HG02763 (cell line): ENCODE measurements around the gene GALNT18.

Source experiments
- ATAC-seq: cut with Tn5 transposase; IDR thresholded peaks from one replicate; pipeline ENCODE4 v1.9.1; 2021; ENCODE audit warnings: mild to moderate bottlenecking, moderate library complexity; ENCODE audit not compliant: unreplicated experiment

GALNT18 gene

DNA sequence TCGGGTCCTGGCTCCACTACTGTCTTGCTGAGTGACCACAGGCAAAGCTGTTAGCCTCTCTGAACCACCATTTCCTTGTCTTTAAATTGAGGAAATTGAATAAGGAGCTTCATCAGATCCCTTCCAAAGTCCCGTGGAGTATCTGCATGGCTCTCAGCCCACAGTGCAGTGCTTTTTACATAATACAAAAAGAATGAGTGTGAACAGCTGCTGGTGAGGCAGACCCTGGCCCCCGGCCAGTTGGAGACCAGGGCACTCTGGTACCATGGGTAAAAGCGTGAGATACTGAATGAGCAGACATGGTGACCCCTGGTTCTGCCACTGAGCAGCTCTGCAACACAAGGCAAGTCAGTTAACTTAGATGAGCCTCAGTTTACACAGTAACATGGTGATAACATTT, 86.8 kb downstream of the GALNT18 start:
- ATAC-seq, result no peak

DNA sequence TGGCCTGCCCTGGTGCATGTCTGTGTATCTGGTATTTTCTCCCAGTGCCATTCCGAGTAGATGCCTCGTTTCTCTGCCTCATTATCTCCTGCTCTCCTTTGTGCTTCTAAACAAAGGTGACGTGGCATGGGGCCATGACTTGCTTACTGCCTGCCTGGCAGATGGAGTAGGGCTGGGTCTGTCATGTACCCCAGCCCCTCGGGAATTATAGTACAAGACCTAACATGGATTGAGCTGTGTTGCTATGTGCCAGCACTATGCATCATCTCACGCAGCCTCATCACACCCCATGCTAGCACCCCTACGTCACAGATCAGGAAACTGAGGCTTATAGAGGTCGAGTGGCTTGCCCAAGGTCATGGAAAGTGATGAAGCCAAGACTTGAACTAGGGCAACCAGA, 88.1 kb downstream of the GALNT18 start:
- ATAC-seq, result no peak

GRCh38 chr11:11533057-11533456, 88.7 kb downstream of the GALNT18 start:
- no peak for ATAC-seq

- no peak for ATAC-seq
These were observed 89.2 kb downstream of the GALNT18 start for GRCh38 chr11:11532574-11532973.

DNA sequence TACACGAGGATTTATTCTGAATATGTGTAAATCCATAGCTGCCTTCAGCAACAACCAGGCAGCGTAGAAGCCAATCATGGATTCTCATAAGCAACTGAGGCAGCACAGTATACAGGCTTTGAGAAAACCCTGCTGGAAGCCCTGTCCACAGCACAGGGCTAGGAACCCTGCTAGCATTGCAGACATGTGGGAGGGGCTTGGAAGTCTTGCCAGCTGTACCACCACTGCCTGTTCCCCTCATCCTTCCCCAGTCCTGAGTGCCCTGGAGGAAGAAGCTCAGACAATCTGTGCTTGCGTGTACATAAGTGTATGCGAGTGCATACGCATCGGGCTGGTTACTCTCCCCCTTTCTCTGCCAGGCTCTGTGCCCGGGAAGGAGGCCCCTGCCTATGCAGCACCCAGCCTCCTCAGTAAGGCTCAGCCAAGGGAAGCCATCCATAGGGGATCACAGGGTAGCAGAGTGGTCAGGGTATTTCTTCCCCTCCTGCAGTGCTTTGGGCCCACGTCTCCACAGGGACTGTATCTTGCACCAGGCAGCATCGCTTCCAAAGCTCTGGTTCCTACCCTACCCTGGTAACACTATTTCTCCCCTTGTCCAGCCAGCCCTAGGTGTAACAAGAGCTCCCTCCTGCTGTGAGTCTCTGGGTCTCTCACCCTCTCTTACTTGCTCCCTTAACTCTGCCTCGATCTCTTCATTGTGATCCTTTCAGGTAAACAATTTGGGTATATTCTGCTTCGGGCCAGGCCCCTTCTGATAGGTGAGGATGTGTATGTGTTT, 90.5 kb downstream of the GALNT18 start:
- no peak for ATAC-seq

DNA sequence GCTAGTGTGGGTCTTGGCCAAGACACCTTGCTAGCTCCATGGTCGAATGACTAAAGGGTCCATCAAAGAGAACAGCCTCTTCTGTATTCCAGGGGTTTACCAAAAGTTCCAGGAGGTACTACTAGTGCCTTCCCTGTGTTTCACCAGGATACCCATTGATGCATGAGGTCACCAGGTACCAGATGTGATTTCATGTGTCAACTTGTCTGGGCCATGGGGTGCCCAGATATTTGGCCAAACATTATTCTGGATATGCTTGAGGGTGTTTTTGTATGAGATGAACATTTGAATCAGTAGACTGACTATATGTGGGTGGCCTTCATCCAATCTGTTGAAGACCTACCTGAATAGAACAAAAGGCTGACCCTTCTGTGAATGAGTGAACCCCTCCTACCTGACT, 92.8 kb downstream of the GALNT18 start:
- no peak for ATAC-seq

GRCh38 chr11:11525283-11525682, 96.5 kb downstream of the GALNT18 start:
- ATAC-seq, result no peak

DNA sequence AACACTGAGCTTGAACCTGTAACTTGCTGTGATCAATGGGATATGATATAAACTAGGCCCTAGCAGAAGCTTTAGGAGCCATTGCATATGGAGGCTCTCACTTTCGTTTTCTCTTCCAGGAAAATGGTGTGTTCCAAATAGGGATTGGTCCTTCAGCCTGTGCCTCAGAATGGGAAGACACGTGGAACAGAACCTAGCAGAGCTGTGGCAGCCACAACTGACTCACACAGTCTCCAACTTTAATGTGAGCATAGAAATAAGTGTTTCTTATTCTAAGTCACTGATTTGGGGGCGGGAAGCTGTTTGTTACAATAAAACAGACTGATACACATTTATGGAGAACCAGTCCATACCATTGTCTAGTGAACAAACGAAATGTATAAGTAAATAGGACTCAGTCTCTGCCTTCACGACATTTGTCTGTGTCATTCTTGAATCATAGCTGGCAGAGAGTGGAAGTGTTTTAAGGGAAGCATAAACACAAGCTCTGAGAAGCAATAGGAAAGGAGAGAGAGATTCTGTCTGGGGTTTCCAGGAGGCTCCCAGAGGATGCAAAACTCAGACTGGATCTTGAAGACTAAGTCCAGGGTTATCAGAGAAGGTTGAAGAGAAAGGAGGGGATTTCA, 97.3 kb downstream of the GALNT18 start:
- ATAC-seq, result no peak

DNA sequence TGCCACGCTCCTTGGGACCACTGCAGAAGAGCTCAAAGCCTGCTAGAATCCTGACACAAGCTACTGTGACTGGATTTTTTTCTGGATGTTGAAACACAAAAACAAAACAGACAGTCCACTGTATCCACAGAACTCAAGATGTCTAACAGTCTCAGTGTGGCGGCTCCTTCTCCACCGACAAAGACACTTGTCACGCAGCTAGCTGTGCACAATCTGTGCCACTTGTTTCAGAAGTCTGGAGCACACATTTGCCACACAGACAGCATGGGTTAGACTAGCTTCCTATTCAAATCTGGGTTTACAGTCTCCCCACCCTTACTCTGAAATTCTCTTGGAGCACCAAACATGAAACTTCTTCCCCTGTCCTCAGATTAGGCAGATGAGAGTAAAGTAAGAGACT, 99.2 kb downstream of the GALNT18 start:
- no peak for ATAC-seq

GRCh38 chr11:11521306-11522002, 100.4 kb downstream of the GALNT18 start:
- no peak for ATAC-seq

- no peak for ATAC-seq
These were observed 101.4 kb downstream of the GALNT18 start for GRCh38 chr11:11520231-11521015.

DNA sequence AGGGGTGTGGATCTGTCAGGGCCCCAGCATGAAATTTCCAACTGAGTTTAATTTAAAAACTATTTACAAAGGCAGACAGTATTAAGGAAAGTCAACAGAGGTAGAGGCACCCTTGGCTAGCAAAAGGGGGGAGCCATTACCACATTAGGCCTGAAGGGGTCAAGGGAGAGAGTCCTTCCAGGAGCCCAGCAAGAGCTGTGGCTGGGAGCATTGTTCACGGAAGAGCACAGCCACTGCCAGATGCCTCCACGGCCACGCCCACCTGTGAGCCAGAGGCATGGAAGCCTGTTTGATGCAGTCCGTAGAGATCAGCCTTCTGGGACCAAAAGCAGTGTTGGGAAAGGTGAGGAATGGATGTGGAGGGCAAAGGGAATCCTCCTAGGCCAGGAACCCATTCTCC, 102.6 kb downstream of the GALNT18 start:
- ATAC-seq, result no peak

DNA sequence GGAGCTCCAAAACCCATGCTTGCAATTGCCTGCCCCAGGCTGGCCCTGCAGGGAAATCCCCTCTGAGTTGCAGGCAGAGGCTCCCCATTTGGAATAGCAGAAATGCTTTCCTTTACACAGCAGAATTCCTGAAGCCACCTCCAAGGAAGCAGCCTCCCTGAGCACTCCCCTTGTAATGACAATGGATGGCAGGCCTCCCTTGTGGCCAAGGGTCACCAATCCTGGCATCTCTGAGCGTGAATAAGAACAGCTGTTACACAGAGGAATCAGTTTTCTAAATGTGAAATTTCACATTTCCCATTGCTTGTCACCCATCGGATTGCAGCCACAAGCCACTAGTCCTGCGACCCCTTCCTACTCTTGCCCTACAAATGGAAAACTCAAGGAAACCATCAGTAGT, 107.6 kb downstream of the GALNT18 start:
- no peak for ATAC-seq

DNA sequence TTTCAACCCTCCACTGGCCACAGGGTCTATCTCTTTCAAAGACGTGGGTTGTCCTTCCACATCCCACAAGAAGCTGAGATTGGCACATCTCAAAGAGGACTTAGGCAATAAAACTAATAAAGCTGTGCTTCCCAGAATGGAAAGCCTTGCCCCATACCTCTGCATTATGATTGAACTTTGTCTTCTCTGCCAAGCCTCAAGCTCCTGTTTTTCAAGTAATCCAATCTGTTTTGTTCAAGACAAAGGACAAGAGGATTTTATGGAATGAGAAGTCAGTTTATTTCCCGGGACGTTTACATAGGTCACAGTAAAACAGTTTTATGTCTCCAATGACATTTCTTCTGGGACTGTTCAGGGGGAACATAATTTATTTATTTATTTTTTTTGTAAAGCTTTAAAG, 108.4 kb downstream of the GALNT18 start:
- no peak for ATAC-seq

GRCh38 chr11:11512929-11513328, 108.9 kb downstream of the GALNT18 start:
- ATAC-seq, result no peak

DNA sequence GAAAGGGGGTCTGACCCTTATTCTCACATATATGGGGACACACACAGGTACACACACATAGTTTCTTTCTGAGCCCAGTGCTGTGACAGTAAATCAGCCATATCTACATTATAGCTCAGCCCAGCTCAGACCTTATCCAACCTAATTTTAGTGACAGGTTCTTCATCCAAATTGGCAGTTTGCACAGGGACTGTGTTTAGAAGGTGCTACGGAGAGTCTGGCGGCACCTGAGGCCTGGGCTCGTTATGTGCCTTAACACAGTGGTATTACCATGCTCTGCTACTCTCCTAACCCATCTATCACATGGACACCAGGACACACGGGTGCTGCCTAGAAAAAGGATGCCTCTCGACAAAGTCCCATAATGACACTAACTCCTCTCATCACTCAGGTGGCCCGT, 109.3 kb downstream of the GALNT18 start:
- ATAC-seq, result no peak

DNA sequence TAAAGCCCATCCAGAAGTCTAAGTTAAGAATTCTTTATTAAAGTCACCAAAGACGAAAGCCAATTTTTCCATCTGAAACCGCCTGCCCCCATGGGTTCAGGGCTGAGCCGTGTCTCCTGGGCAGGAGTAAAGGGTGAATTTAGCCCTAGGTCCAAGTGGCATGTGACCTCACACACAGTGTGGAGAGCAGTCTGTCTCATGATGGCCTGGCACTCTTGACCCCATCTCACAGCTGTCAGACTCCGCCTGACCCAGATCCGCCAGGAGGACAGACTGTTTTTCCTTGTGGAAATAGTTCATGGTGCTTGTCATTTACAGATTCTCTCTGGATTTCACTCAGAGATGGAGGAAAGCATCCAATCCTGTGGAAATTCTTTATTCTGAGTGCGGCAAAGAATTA, 109.7 kb downstream of the GALNT18 start:
- no peak for ATAC-seq

GRCh38 chr11:11510939-11511338, 110.9 kb downstream of the GALNT18 start:
- ATAC-seq, result no peak

GRCh38 chr11:11505692-11506091, 116.1 kb downstream of the GALNT18 start:
- ATAC-seq, result no peak

GRCh38 chr11:11505190-11505589, 116.6 kb downstream of the GALNT18 start:
- ATAC-seq, result no peak

- ATAC-seq, result no peak
These were observed 117.7 kb downstream of the GALNT18 start for GRCh38 chr11:11504071-11504470.
